Measurements from ENCODE around the gene IL11. TPM values are rescaled to one million over a fixed set of nuclear protein-coding genes. Genes with fewer than 3 reads are reported as not detected.
A peak's percentile ranks its signal among the peaks of the same experiment; 100 is the strongest.

IL11 gene
- total and polyA plus RNA-seq, 2 of the 8 experiments (the other 6 are each of a cell fraction or from before 2014, with no cell fraction given) = 1.7 to 2.8 TPM

- Histone ChIP-seq H4K8ac (ENCODE audit: extremely low read depth, insufficient read depth, low read length) (peak overlapping the region; percentile 16), H3K4me3 (ENCODE audit: extremely low read depth in 1 of 4, insufficient read depth in 2 of 4, low read depth in 3 of 4, low read length in 4 of 4) (peak overlapping the region; percentile 32 to 66 (median 50)), H4K91ac (replicated peaks; ENCODE audit: insufficient read length, low read length) (no peak overlapping the region), H2BK5ac (ENCODE audit: low read depth, low read length) (no peak overlapping the region), H3K79me1 (ENCODE audit: low read depth, low read length) (no peaks in the 10 kb centered on the region), H4K5ac (ENCODE audit: insufficient read length, low read depth, low read length) (no peak overlapping the region), H2BK12ac (ENCODE audit: low read depth, low read length) (peak overlapping the region; percentile 90; the same call in 1 of the 2 replicates), H3K18ac (ENCODE audit: extremely low read depth, low read length) (no peak overlapping the region; the same call in 1 of the 2 replicates), H4K20me1 (replicated peaks in 1 of 2; ENCODE audit: control insufficient read depth in 1 of 2, insufficient read depth in 2 of 2, low read length in 2 of 2) (peaks cover 0 to 10% of the 10 kb centered on the region in 2 experiments), H3K4me2 (ENCODE audit: insufficient read depth in 1 of 2, low read depth in 2 of 2, low read length in 2 of 2) (peak overlapping the region; percentile 88 to 96), H3K36me3 (ENCODE audit: control insufficient read depth in 2 of 4, insufficient read depth in 4 of 4, low read length in 3 of 4) (peaks cover 0 to 11% (median 0%) of the 10 kb centered on the region in 4 experiments; a peak in 1 of 8 replicates), H2BK120ac (replicated peaks; ENCODE audit: low read depth, low read length) (no peak overlapping the region), H3K27me3 (replicated peaks in 1 of 4; ENCODE audit: control insufficient read depth in 3 of 4, extremely low read depth in 1 of 4, insufficient read depth in 3 of 4, low read length in 3 of 4) (peaks cover 17 to 56% (median 44%) of the 10 kb centered on the region in 4 experiments), H3K14ac (ENCODE audit: insufficient read length) (no peak overlapping the region), H2BK15ac (ENCODE audit: low read length) (no peak overlapping the region), H3K9me3 (ENCODE audit: insufficient read depth in 2 of 2, low read depth in 1 of 2, low read length in 1 of 2) (no peaks in the 10 kb centered on the region), H3K9ac (replicated peaks in 1 of 4; ENCODE audit: extremely low read depth in 1 of 4, low read depth in 3 of 4, low read length in 3 of 4) (no peak overlapping the region; a peak in 2 of 7 replicates), H3K56ac (replicated peaks; ENCODE audit: insufficient read length, low read depth, low read length) (no peak overlapping the region), H3K23me2 (ENCODE audit: low read depth, low read length) (peaks cover 11% of the 10 kb centered on the region; the same call in 1 of the 2 replicates), H3K23ac (ENCODE audit: insufficient read length) (no peak overlapping the region), H3K27ac (ENCODE audit: low read depth, low read length) (no peak overlapping the region), H3K4me1 (replicated peaks in 1 of 4; ENCODE audit: control insufficient read depth in 3 of 4, insufficient read depth in 4 of 4, low read length in 3 of 4) (peaks cover 0 to 27% (median 13%) of the 10 kb centered on the region in 4 experiments; a peak in 6 of 7 replicates), H2AK5ac (ENCODE audit: low read depth, low read length) (no peak overlapping the region), H3K4ac (replicated peaks; ENCODE audit: insufficient read length, low read depth, low read length) (no peak overlapping the region), H3K79me2 (ENCODE audit: control insufficient read depth in 1 of 2, insufficient read depth in 2 of 2, low read length in 2 of 2) (no peaks in the 10 kb centered on the region), H2BK20ac (ENCODE audit: low read length) (no peak overlapping the region), H2AFZ (ENCODE audit: low read length) (no peak overlapping the region)
- TF ChIP-seq NRF1 (IDR thresholded peaks at IDR 0.05; ENCODE audit: low read depth, low read length) (no peak), EZH2 (IDR thresholded peaks at IDR 0.05; ENCODE audit: low read depth, low read length, severe bottlenecking) (no peak), BACH1 (IDR thresholded peaks at IDR 0.05; ENCODE audit: low read length) (0 out of 2 replicates have a peak, but pooled peaks have one; percentile 27), KDM4A (IDR thresholded peaks at IDR 0.05; ENCODE audit: low read depth, low read length, severe bottlenecking) (peak; percentile 52), CREB1 (IDR thresholded peaks at IDR 0.05) (no peak), SIX5 (IDR thresholded peaks at IDR 0.05; ENCODE audit: low read depth, low read length) (no peak), NANOG (IDR thresholded peaks at IDR 0.05; ENCODE audit: insufficient read depth, low read depth, low read length, poor library complexity, severe bottlenecking) (no peak)
- ChIA-PET CTCF (ENCODE audit: partially characterized antibody) (interaction anchor here (1.7 kb wide), 1 partner anchor 70 kb away, joined by 4 read pairs; the partner anchor contains the start of gene BRSK1), POLR2A (ENCODE audit: partially characterized antibody) (interaction anchor here (1.0 to 7.9 kb wide), 12 partner anchors 8 to 71 kb away, joined by 3 to 58 read pairs (median 4); partner anchors contain the start of genes GARIN5B, IL11, KMT5C and TMEM238)
- no peak for FAIRE-seq
- peak in 1 of 2 experiments; percentile 92 for DNase-seq (ENCODE audit: low read depth in 1 of 2, low spot score in 2 of 2)
- 2% methylated on average over 22 of the region's 72 CpGs; no CpG with 5 or more reads in 1 of the 2 experiments for WGBS, 2 experiments (ENCODE audit: extremely low coverage in 1 of 2, insufficient coverage in 1 of 2, insufficient read length in 1 of 2, insufficient replicate concordance in 2 of 2, low coverage in 1 of 2, low lambda C conversion rate in 2 of 2, missing lambda C conversion rate in 1 of 2)
Measured at GRCh38 chr19:55353803-55354697, 16.2 kb downstream of the IL11 start.
